Fibroblast of lung (primary cell): Measurements from ENCODE around the gene CLTCL1. TPM values are rescaled to one million over a fixed set of nuclear protein-coding genes. Genes with fewer than 3 reads are reported as not detected.

Experiments
- DNase-seq, 2 donors: peaks; one replicate each; pipeline versions ENCODE4 v3.0.0 to v3.0.0-alpha.2; 2010; ENCODE audit warnings: low read depth in 2 of 2
- H2AFZ ChIP-seq: 2 replicates; pipeline ENCODE4 v1.5.1; 2012; ENCODE audit warnings: low read length, control low read depth, inconsistent platforms
- H3K27ac ChIP-seq: 2 replicates; pipeline ENCODE4 v1.5.1; 2011; ENCODE audit warnings: low read length, control low read depth; ENCODE audit not compliant: insufficient read depth
- H3K27me3 ChIP-seq: 2 replicates; pipeline ENCODE4 v1.5.1; 2011; ENCODE audit warnings: mild to moderate bottlenecking, low read length; ENCODE audit not compliant: control insufficient read depth, insufficient read depth
- H3K36me3 ChIP-seq: 2 replicates; pipeline ENCODE4 v1.5.1; 2011; ENCODE audit warnings: low read length; ENCODE audit not compliant: control insufficient read depth, insufficient read depth
- H3K4me1 ChIP-seq: 2 replicates; pipeline ENCODE4 v1.5.1; 2011; ENCODE audit warnings: low read length; ENCODE audit not compliant: control insufficient read depth, insufficient read depth; ENCODE audit errors: extremely low read depth
- H3K4me2 ChIP-seq: 2 replicates; pipeline ENCODE4 v1.5.1; 2011; ENCODE audit warnings: low read length, control low read depth; ENCODE audit not compliant: insufficient read depth; ENCODE audit errors: extremely low read depth
- H3K4me3 ChIP-seq, 4 experiments: fragments of 200-600 bp in 1 of 4; sonication (generic) in 1 of 4; replicated peaks in 1 of 4; 2 replicates each; pipeline ENCODE4 v1.5.1; 2011 to 2016; ENCODE audit warnings: low read length in 4 of 4, low read depth in 3 of 4, mild to moderate bottlenecking in 3 of 4, control low read depth in 2 of 4, inconsistent platforms in 1 of 4, mixed read lengths in 1 of 4; ENCODE audit not compliant: insufficient read depth in 1 of 4; ENCODE audit errors: control extremely low read depth in 1 of 4
- H3K79me2 ChIP-seq: 2 replicates; pipeline ENCODE4 v1.5.1; 2012; ENCODE audit warnings: mild to moderate bottlenecking, low read length, inconsistent platforms; ENCODE audit not compliant: control insufficient read depth, insufficient read depth
- H3K9ac ChIP-seq: 2 replicates; pipeline ENCODE4 v1.5.1; 2011; ENCODE audit warnings: mild to moderate bottlenecking, low read length, control low read depth; ENCODE audit not compliant: insufficient read depth
- H3K9me3 ChIP-seq: 2 replicates; pipeline ENCODE4 v1.5.1; 2012; ENCODE audit warnings: low read depth, low read length; ENCODE audit not compliant: control insufficient read depth, insufficient read depth
- H4K20me1 ChIP-seq: 2 replicates; pipeline ENCODE4 v1.5.1; 2011; ENCODE audit warnings: low read length; ENCODE audit not compliant: control insufficient read depth, insufficient read depth; ENCODE audit errors: extremely low read depth
- CTCF ChIP-seq, 2 donors: IDR thresholded peaks in 1 of 2; conservative IDR thresholded peaks in 1 of 2; 1 replicate in 1 of 2; 2 replicates in 1 of 2; pipeline ENCODE4 v1.5.1; 2011 to 2012; ENCODE audit warnings: low read length in 2 of 2, control low read depth in 1 of 2, inconsistent platforms in 1 of 2, low read depth in 1 of 2, mild to moderate bottlenecking in 1 of 2
- EZH2 ChIP-seq: IDR thresholded peaks from 2 replicates; pipeline ENCODE4 v1.5.1; 2012; ENCODE audit warnings: low read length, control low read depth, mild to moderate bottlenecking; ENCODE audit errors: missing control alignments
- polyA plus RNA-seq, 2 donors: library from polyadenylated mRNA; depleted of rRNA in 1 of 2; stranded (reverse) in 1 of 2; unstranded in 1 of 2; fragments of >200 nt; gene quantifications; 2 replicates each; pipeline ENCODE4 v1.2.1, GENCODE V29; 2011 to 2012; ENCODE audit warnings: missing spikeins in 1 of 2
- total RNA-seq: library from RNA; depleted of rRNA; stranded (reverse); fragments of >200 nt; gene quantifications from 2 replicates; pipeline ENCODE4 v1.2.1, GENCODE V29; 2014

The CLTCL1 gene
- total and polyA plus RNA-seq, 2 donors (not counting 1 experiment from before 2014, with no cell fraction given) = 6.5 to 13.4 TPM

GRCh38 chr22:19180234-19180633 is 111.3 kb downstream of the CLTCL1 start:
- Histone ChIP-seq H3K27ac (no peak overlapping the region), H3K4me2 (no peak overlapping the region), H3K9ac (no peak overlapping the region), H3K4me3 (no peak overlapping the region), H3K4me1 (peaks cover 14% of the 10 kb centered on the region), H2AFZ (no peak overlapping the region), H4K20me1 (no peaks in the 10 kb centered on the region), H3K27me3 (no peaks in the 10 kb centered on the region), H3K9me3 (no peaks in the 10 kb centered on the region), H3K36me3 (peaks cover 10% of the 10 kb centered on the region), H3K79me2 (peaks cover 26% of the 10 kb centered on the region)
- TF ChIP-seq CTCF (conservative IDR thresholded peaks at IDR 0.05 in 1 of 2, IDR thresholded peaks at IDR 0.05 in 1 of 2; ENCODE audit: low read depth in 1 of 2, low read length in 2 of 2) (no peak), EZH2 (no peak)
- DNase-seq = no peak

- Histone ChIP-seq H3K27ac (peak overlapping the region; percentile 29), H3K4me1 (peaks cover 17% of the 10 kb centered on the region), H2AFZ (peak overlapping the region; percentile 56), H3K4me3 (peak overlapping the region; percentile 46 to 75 (median 62)), H3K27me3 (no peaks in the 10 kb centered on the region), H4K20me1 (no peaks in the 10 kb centered on the region), H3K36me3 (peaks cover 11% of the 10 kb centered on the region), H3K9ac (no peak overlapping the region), H3K9me3 (no peaks in the 10 kb centered on the region), H3K79me2 (peaks cover 26% of the 10 kb centered on the region), H3K4me2 (peak overlapping the region; percentile 90)
- peak; percentile 82 to 88 for DNase-seq
- TF ChIP-seq CTCF (conservative IDR thresholded peaks at IDR 0.05 in 1 of 2, IDR thresholded peaks at IDR 0.05 in 1 of 2; ENCODE audit: low read depth in 1 of 2, low read length in 2 of 2) (peak; percentile 60 to 72), EZH2 (no peak)
These were observed 111.9 kb downstream of the CLTCL1 start for GRCh38 chr22:19179497-19180048.

DNA sequence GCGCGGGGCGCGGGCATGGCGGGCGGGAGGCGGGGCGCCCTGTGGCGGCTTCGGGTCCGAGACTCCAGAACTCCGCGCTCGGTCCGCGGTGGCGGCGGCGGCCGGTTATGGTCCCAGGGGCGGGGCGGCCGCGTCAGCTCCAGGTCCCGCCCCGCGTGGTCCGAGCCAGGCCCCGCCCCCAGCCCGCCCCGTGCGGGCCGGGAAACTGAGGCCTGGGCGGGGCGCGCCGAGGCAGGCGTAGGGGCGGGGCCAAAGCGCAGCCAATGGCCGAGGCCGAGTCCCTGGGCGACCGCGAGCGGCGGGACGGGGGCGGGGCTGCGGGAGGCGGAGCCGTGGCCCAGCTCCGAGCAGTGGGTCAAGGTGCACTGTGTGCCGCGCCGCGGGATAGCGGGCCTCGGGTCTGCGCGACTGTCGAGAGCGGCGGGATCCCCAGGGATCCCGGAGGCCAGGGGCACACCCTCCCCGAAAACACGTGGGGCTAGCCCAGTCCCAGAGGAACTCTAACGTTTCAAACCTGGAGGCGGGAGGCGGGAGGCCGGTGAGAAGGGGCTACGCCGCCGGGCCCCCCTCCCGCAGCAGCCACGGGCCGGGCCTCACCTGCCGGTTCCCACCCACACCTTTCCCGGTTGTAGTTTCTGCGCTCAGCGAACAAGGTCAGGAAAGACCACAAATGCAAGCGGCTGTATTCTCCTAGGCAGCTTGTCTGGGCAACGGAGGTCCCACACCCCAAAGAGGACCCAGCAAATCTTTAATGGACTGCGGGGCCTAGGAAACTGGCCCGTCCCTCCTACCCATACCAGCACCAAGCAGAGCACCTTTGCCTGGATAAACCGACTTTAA is 112.6 kb downstream of the CLTCL1 start, which contains the start of gene SLC25A1:
Gene SLC25A1, minus strand, starts transcription at position 80 of the 840 bp plus-strand sequence. Its CDS starts 63 bp downstream, at position 17.
- Histone ChIP-seq H3K4me2 (peak within 1 kb of the TSS; percentile 90), H3K4me1 (peaks cover 21% of the 10 kb centered on the region), H4K20me1 (no peaks in the 10 kb centered on the region), H3K4me3 (peak within 1 kb of the TSS; percentile 50 to 83 (median 74)), H3K36me3 (peaks cover 11% of the 10 kb centered on the region), H3K79me2 (peaks cover 26% of the 10 kb centered on the region), H3K27me3 (no peaks in the 10 kb centered on the region), H3K9ac (peak within 1 kb of the TSS; percentile 86), H3K9me3 (no peaks in the 10 kb centered on the region), H2AFZ (peak within 1 kb of the TSS; percentile 56), H3K27ac (peak within 1 kb of the TSS; percentile 82)
- peak; percentile 76 to 82 for DNase-seq
- no peak for TF ChIP-seq EZH2
- TF ChIP-seq CTCF (conservative IDR thresholded peaks at IDR 0.05 in 1 of 2, IDR thresholded peaks at IDR 0.05 in 1 of 2; ENCODE audit: low read depth in 1 of 2, low read length in 2 of 2) = no peak
